H1 (cell line): ENCODE measurements around the gene RNASE13. TPM values are rescaled to one million over a fixed set of nuclear protein-coding genes. Genes with fewer than 3 reads are reported as not detected.

Experiments
- CTCF ChIA-PET: fragments of 300-600 bp; sonication (Branson Sonifier 250); formaldehyde crosslinking; loops from one replicate; lab custom pipeline; 2021; ENCODE audit not compliant: partially characterized antibody; lab: Charles Lee
- POLR2A ChIA-PET: fragments of 300-600 bp; sonication (Branson Sonifier 250); formaldehyde crosslinking; loops from one replicate; lab custom pipeline; 2021; ENCODE audit warnings: inconsistent platforms; ENCODE audit not compliant: partially characterized antibody; lab: Charles Lee
- DNase-seq, 2 experiments: peaks; one replicate each; pipeline versions ENCODE4 v3.0.0 to v3.0.0-alpha.2; 2010 to 2022; ENCODE audit warnings: low spot score in 2 of 2, low read depth in 1 of 2, mixed read lengths in 1 of 2
- FAIRE-seq: peaks from 2 replicates; lab custom pipeline; 2011; peaks lifted over from hg19 to GRCh38; lab: Jason Lieb, UNC
- H2AFZ ChIP-seq: 2 replicates; pipeline ENCODE4 v1.8.1; 2012; ENCODE audit warnings: low read length, inconsistent platforms
- H2AK5ac ChIP-seq: 2 replicates; pipeline ENCODE4 v1.6.1; 2013; ENCODE audit warnings: low read depth, low read length
- H2BK120ac ChIP-seq: replicated peaks from 2 replicates; pipeline ENCODE3; 2013; ENCODE audit warnings: low read depth, low read length, inconsistent platforms
- H2BK12ac ChIP-seq: 2 replicates; pipeline ENCODE4 v1.6.1; 2013; ENCODE audit warnings: low read depth, low read length
- H2BK15ac ChIP-seq: 2 replicates; pipeline ENCODE4 v1.6.1; 2013; ENCODE audit warnings: low read length
- H2BK20ac ChIP-seq: 2 replicates; pipeline ENCODE4 v1.6.1; 2013; ENCODE audit warnings: low read length
- H2BK5ac ChIP-seq: 2 replicates; pipeline ENCODE4 v1.6.1; 2013; ENCODE audit warnings: low read depth, low read length
- H3K14ac ChIP-seq: 2 replicates; pipeline ENCODE4 v1.6.1; 2013; ENCODE audit warnings: inconsistent platforms; ENCODE audit not compliant: insufficient read length
- H3K18ac ChIP-seq: 2 replicates; pipeline ENCODE4 v1.6.1; 2013; ENCODE audit warnings: low read length; ENCODE audit errors: extremely low read depth
- H3K23ac ChIP-seq: 2 replicates; pipeline ENCODE4 v1.6.1; 2013; ENCODE audit warnings: inconsistent platforms; ENCODE audit not compliant: insufficient read length
- H3K23me2 ChIP-seq: 2 replicates; pipeline ENCODE4 v1.6.1; 2013; ENCODE audit warnings: low read depth, low read length
- H3K27ac ChIP-seq: 2 replicates; pipeline ENCODE4 v1.6.1; 2011; ENCODE audit warnings: low read depth, low read length, inconsistent platforms
- H3K27me3 ChIP-seq, 4 experiments: replicated peaks in 1 of 4; 1 replicate in 1 of 4; 2 replicates in 3 of 4; pipeline versions ENCODE4 v1.6.1 to v1.8.1; 2011 to 2013; ENCODE audit warnings: low read length in 3 of 4, mild to moderate bottlenecking in 3 of 4, inconsistent platforms in 2 of 4, mixed read lengths in 2 of 4, moderate library complexity in 1 of 4; ENCODE audit not compliant: control insufficient read depth in 3 of 4, insufficient read depth in 3 of 4; ENCODE audit errors: extremely low read depth in 1 of 4
- H3K36me3 ChIP-seq, 4 experiments: 2 replicates each; pipeline versions ENCODE4 v1.6.1 to v1.8.1; 2011 to 2013; ENCODE audit warnings: mild to moderate bottlenecking in 4 of 4, low read length in 3 of 4, moderate library complexity in 2 of 4, control low read depth in 1 of 4, inconsistent platforms in 1 of 4; ENCODE audit not compliant: insufficient read depth in 4 of 4, control insufficient read depth in 2 of 4
- H3K4ac ChIP-seq: replicated peaks from 2 replicates; pipeline ENCODE3; 2013; ENCODE audit warnings: low read length, low read depth, mixed read lengths, inconsistent platforms; ENCODE audit not compliant: insufficient read length
- H3K4me1 ChIP-seq, 4 experiments: replicated peaks in 1 of 4; 1 replicate in 1 of 4; 2 replicates in 3 of 4; pipeline versions ENCODE4 v1.6.1 to v1.8.1; 2011 to 2013; ENCODE audit warnings: low read length in 3 of 4, inconsistent platforms in 2 of 4, mixed read lengths in 1 of 4; ENCODE audit not compliant: insufficient read depth in 4 of 4, control insufficient read depth in 3 of 4
- H3K4me2 ChIP-seq, 2 experiments: 2 replicates each; pipeline versions ENCODE4 v1.6.1 to v1.8.1; 2011 to 2013; ENCODE audit warnings: low read depth in 2 of 2, low read length in 2 of 2, control low read depth in 1 of 2, inconsistent platforms in 1 of 2, mild to moderate bottlenecking in 1 of 2; ENCODE audit not compliant: insufficient read depth in 1 of 2
- H3K4me3 ChIP-seq, 4 experiments: fragments of 200-600, 300-600 bp in 1 of 4; sonication (generic), shearing (Covaris generic), sonication (Bioruptor Twin) in 1 of 4; 2 replicates each; pipeline versions ENCODE4 v1.5.1 to v1.8.1; 2011 to 2016; ENCODE audit warnings: low read length in 4 of 4, low read depth in 3 of 4, control low read depth in 2 of 4, inconsistent platforms in 2 of 4, mild to moderate bottlenecking in 2 of 4, mixed read lengths in 1 of 4, moderate library complexity in 1 of 4; ENCODE audit not compliant: insufficient read depth in 2 of 4; ENCODE audit errors: extremely low read depth in 1 of 4
- H3K56ac ChIP-seq: replicated peaks from 2 replicates; pipeline ENCODE3; 2013; ENCODE audit warnings: low read depth, mild to moderate bottlenecking, mixed read lengths, low read length, inconsistent platforms; ENCODE audit not compliant: insufficient read length
- H3K79me1 ChIP-seq: 2 replicates; pipeline ENCODE4 v1.6.1; 2013; ENCODE audit warnings: low read depth, low read length, control low read depth
- H3K79me2 ChIP-seq, 2 experiments: 2 replicates each; pipeline versions ENCODE4 v1.6.1 to v1.8.1; 2012 to 2013; ENCODE audit warnings: low read length in 2 of 2, mild to moderate bottlenecking in 2 of 2, inconsistent platforms in 1 of 2; ENCODE audit not compliant: insufficient read depth in 2 of 2, control insufficient read depth in 1 of 2
- H3K9ac ChIP-seq, 4 experiments: replicated peaks in 1 of 4; 1 replicate in 1 of 4; 2 replicates in 3 of 4; pipeline versions ENCODE4 v1.6.1 to v1.8.1; 2011 to 2013; ENCODE audit warnings: low read depth in 3 of 4, low read length in 3 of 4, control low read depth in 2 of 4, mild to moderate bottlenecking in 2 of 4, moderate library complexity in 2 of 4, inconsistent platforms in 1 of 4; ENCODE audit errors: extremely low read depth in 1 of 4
- H3K9me3 ChIP-seq, 2 experiments: 2 replicates each; pipeline versions ENCODE4 v1.6.1 to v1.8.1; 2012 to 2013; ENCODE audit warnings: mild to moderate bottlenecking in 2 of 2, moderate library complexity in 2 of 2, control low read depth in 1 of 2, inconsistent platforms in 1 of 2, low read depth in 1 of 2, low read length in 1 of 2, mixed read lengths in 1 of 2; ENCODE audit not compliant: insufficient read depth in 2 of 2
- H4K20me1 ChIP-seq, 2 experiments: replicated peaks in 1 of 2; 2 replicates each; pipeline versions ENCODE3 to v1.8.1; 2011 to 2013; ENCODE audit warnings: inconsistent platforms in 2 of 2, low read length in 2 of 2, mild to moderate bottlenecking in 1 of 2; ENCODE audit not compliant: insufficient read depth in 2 of 2, control insufficient read depth in 1 of 2
- H4K5ac ChIP-seq: 2 replicates; pipeline ENCODE4 v1.6.1; 2013; ENCODE audit warnings: low read length, low read depth, mixed read lengths, inconsistent platforms; ENCODE audit not compliant: insufficient read length
- H4K8ac ChIP-seq: 2 replicates; pipeline ENCODE4 v1.8.0; 2013; ENCODE audit warnings: mild to moderate bottlenecking, moderate library complexity, low read length, inconsistent platforms; ENCODE audit not compliant: insufficient read depth; ENCODE audit errors: extremely low read depth
- H4K91ac ChIP-seq: replicated peaks from 2 replicates; pipeline ENCODE3; 2013; ENCODE audit warnings: low read length, mixed read lengths, inconsistent platforms; ENCODE audit not compliant: insufficient read length
- NRF1 ChIP-seq: IDR thresholded peaks from 2 replicates; pipeline ENCODE4 v1.6.1; 2011; ENCODE audit warnings: mild to moderate bottlenecking, low read depth, low read length, improper control_type of control experiment
- WGBS, 2 experiments: shearing (Covaris generic) in 1 of 2; methylation state at CpG; one replicate each; pipeline versions ENCODE4 v1.1.6 to v1.1.7; 2013 to 2015; ENCODE audit warnings: low lambda C conversion rate in 2 of 2, mixed read lengths in 2 of 2, inconsistent platforms in 1 of 2, low coverage in 1 of 2, missing lambda C conversion rate in 1 of 2; ENCODE audit not compliant: insufficient replicate concordance in 2 of 2, insufficient coverage in 1 of 2, insufficient read length in 1 of 2; ENCODE audit errors: extremely low coverage in 1 of 2, missing lambda C conversion rate in 1 of 2; 5-methylcytosine and 5-hydroxymethylcytosine counted together
- polyA plus RNA-seq, 7 experiments: library from polyadenylated mRNA; depleted of rRNA in 3 of 7; stranded (reverse) in 5 of 7; unstranded in 2 of 7; fragments of >200 nt in 5 of 7; fragments of 200-250 nt in 2 of 7; gene quantifications; 1 replicate in 5 of 7; 2 replicates in 1 of 7; 4 replicates in 1 of 7; pipeline versions ENCODE4 v1.2.1 to v1.2.3, GENCODE V29; 2011 to 2013; ENCODE audit warnings: missing spikeins in 2 of 7, mixed read lengths in 2 of 7
- total RNA-seq: library from RNA; stranded (reverse); fragmentation: NEBNext Ultra II Directional; extraction: Animal tissue kit (Norgen Biotek cat#: 25700); gene quantifications from 2 replicates; pipeline ENCODE4 v1.2.1, GENCODE V29; 2021

The RNASE13 gene
- total and polyA plus RNA-seq, 2 of the 8 experiments (the other 6 are each of a cell fraction or from before 2014, with no cell fraction given) = not detected

GRCh38 chr14:21056520-21057163 is 22.0 kb upstream of the RNASE13 start:
- WGBS, 2 experiments = 91% methylated on average over 10 of the region's 10 CpGs; no CpG with 5 or more reads in 1 of the 2 experiments
- no peak for TF ChIP-seq NRF1
- H4K5ac ChIP-seq = no peak overlapping the region
- no peak overlapping the region for H2BK15ac ChIP-seq
- H3K9me3 ChIP-seq = no peaks in the 10 kb centered on the region
- H3K27ac ChIP-seq = no peak overlapping the region
- no peaks in the 10 kb centered on the region; a peak in 1 of 7 replicates for H3K27me3 ChIP-seq
- DNase-seq (no peak), FAIRE-seq (no peak)
- H2BK12ac ChIP-seq = no peak overlapping the region
- no peak overlapping the region for H3K23ac ChIP-seq
- no peak overlapping the region for H3K4me3 ChIP-seq
- ChIA-PET CTCF (interaction anchor here (0.9 to 3.4 kb wide), 7 partner anchors 9 to 42 kb away, joined by 3 to 18 read pairs (median 5); no protein-coding TSS in a partner anchor), POLR2A (interaction anchor here (2.3 kb wide), 1 partner anchor 14 kb away, joined by 9 read pairs; the partner anchor contains the start of gene ARHGEF40)
- H2AFZ ChIP-seq = no peak overlapping the region
- no peaks in the 10 kb centered on the region for H3K79me1 ChIP-seq
- H2BK5ac ChIP-seq = no peak overlapping the region
- no peak overlapping the region for H3K56ac ChIP-seq
- no peak overlapping the region for H3K14ac ChIP-seq
- no peak overlapping the region for H4K8ac ChIP-seq
- H3K18ac ChIP-seq = no peak overlapping the region
- H2BK120ac ChIP-seq = no peak overlapping the region
- H3K23me2 ChIP-seq = no peaks in the 10 kb centered on the region
- H3K4me1 ChIP-seq = peaks cover 0 to 3% (median 0%) of the 10 kb centered on the region in 4 experiments; a peak in 2 of 7 replicates
- H2BK20ac ChIP-seq = no peak overlapping the region
- H3K36me3 ChIP-seq = no peaks in the 10 kb centered on the region
- no peak overlapping the region for H4K91ac ChIP-seq
- H4K20me1 ChIP-seq = no peaks in the 10 kb centered on the region
- no peak overlapping the region for H3K4me2 ChIP-seq
- H2AK5ac ChIP-seq = no peak overlapping the region
- no peak overlapping the region for H3K4ac ChIP-seq
- H3K9ac ChIP-seq = no peak overlapping the region
- H3K79me2 ChIP-seq = no peaks in the 10 kb centered on the region
